ENCODE results near the gene NELL1. TPM values are rescaled to one million over a fixed set of nuclear protein-coding genes. Genes with fewer than 3 reads are reported as not detected.

NELL1 gene
- total and polyA plus RNA-seq, 2 donors (not counting 3 experiments of a cell fraction or from before 2014, with no cell fraction given) = not detected

- no TSS peak for BruUV-seq (replicated peaks)
- DNase-seq (ENCODE audit: low read depth, low spot score) (no peak), FAIRE-seq (no peak)
- Histone ChIP-seq H3K4me2 (ENCODE audit: insufficient read depth, low read length) (no peak overlapping the region), H3K9ac (replicated peaks; ENCODE audit: extremely low read depth, insufficient read depth, low read length) (no peak overlapping the region), H3K36me3 (ENCODE audit: control insufficient read depth in 2 of 2, extremely low read depth in 1 of 2, insufficient read depth in 2 of 2, low read length in 2 of 2) (no peaks in the 10 kb centered on the region), H3K4me3 (replicated peaks in 1 of 3; ENCODE audit: insufficient read depth in 1 of 3, low read depth in 1 of 3, low read length in 3 of 3) (no peak overlapping the region), H3K27ac (ENCODE audit: insufficient read depth, low read depth, low read length) (no peak overlapping the region), H4K20me1 (replicated peaks; ENCODE audit: control insufficient read depth, extremely low read depth, insufficient read depth, low read length) (no peaks in the 10 kb centered on the region), H3K9me3 (replicated peaks; ENCODE audit: control insufficient read depth, insufficient read depth, low read length) (peaks cover 3% of the 10 kb centered on the region), H3K9me1 (replicated peaks; ENCODE audit: control insufficient read depth, extremely low read depth, insufficient read depth, low read length) (no peaks in the 10 kb centered on the region), H3K4me1 (ENCODE audit: control insufficient read depth, extremely low read depth, insufficient read depth, low read length) (no peaks in the 10 kb centered on the region), H2AFZ (ENCODE audit: low read depth, low read length) (no peak overlapping the region), H3K27me3 (ENCODE audit: control insufficient read depth in 2 of 2, insufficient read depth in 2 of 2, low read length in 2 of 2) (no peaks in the 10 kb centered on the region), H3K79me2 (ENCODE audit: control insufficient read depth, insufficient read depth, low read length) (no peaks in the 10 kb centered on the region)
- ChIA-PET POLR2A (no interaction called here), CTCF (no interaction called here)
- dilution Hi-C loops (cut with MboI; ENCODE audit: extremely low pct_ligation_motif_present, low sequenced_read_pairs) (no loop called here), intact Hi-C loops (cut with micrococcal nuclease) (no loop called here)
- no peak for TF ChIP-seq EZH2 (IDR thresholded peaks at IDR 0.05; ENCODE audit: borderline replicate concordance, low read depth, low read length, severe bottlenecking)
Observed at GRCh38 chr11:20731676-20732215, 62.4 kb downstream of the NELL1 start.

GRCh38 chr11:20739107-20739506 is 69.7 kb downstream of the NELL1 start:
- FAIRE-seq (no peak), DNase-seq (ENCODE audit: low read depth, low spot score) (no peak)
- Histone ChIP-seq H2AFZ (ENCODE audit: low read depth, low read length) (no peak overlapping the region), H3K36me3 (ENCODE audit: control insufficient read depth in 2 of 2, extremely low read depth in 1 of 2, insufficient read depth in 2 of 2, low read length in 2 of 2) (no peaks in the 10 kb centered on the region), H3K27me3 (ENCODE audit: control insufficient read depth in 2 of 2, insufficient read depth in 2 of 2, low read length in 2 of 2) (no peaks in the 10 kb centered on the region), H4K20me1 (replicated peaks; ENCODE audit: control insufficient read depth, extremely low read depth, insufficient read depth, low read length) (no peaks in the 10 kb centered on the region), H3K9ac (replicated peaks; ENCODE audit: extremely low read depth, insufficient read depth, low read length) (no peak overlapping the region), H3K4me1 (ENCODE audit: control insufficient read depth, extremely low read depth, insufficient read depth, low read length) (no peaks in the 10 kb centered on the region), H3K9me3 (replicated peaks; ENCODE audit: control insufficient read depth, insufficient read depth, low read length) (peaks cover 4% of the 10 kb centered on the region), H3K4me3 (replicated peaks in 1 of 3; ENCODE audit: insufficient read depth in 1 of 3, low read depth in 1 of 3, low read length in 3 of 3) (no peak overlapping the region), H3K9me1 (replicated peaks; ENCODE audit: control insufficient read depth, extremely low read depth, insufficient read depth, low read length) (no peaks in the 10 kb centered on the region), H3K4me2 (ENCODE audit: insufficient read depth, low read length) (no peak overlapping the region), H3K79me2 (ENCODE audit: control insufficient read depth, insufficient read depth, low read length) (no peaks in the 10 kb centered on the region), H3K27ac (ENCODE audit: insufficient read depth, low read depth, low read length) (no peak overlapping the region)
- dilution Hi-C loops (cut with MboI; ENCODE audit: extremely low pct_ligation_motif_present, low sequenced_read_pairs) (no loop called here), intact Hi-C loops (cut with micrococcal nuclease) (no loop called here)
- no TSS peak for BruUV-seq (replicated peaks)
- ChIA-PET POLR2A (no interaction called here), CTCF (no interaction called here)
- no peak for TF ChIP-seq POLR2A (IDR thresholded peaks at IDR 0.05; ENCODE audit: low read depth, low read length)
- no peak for TF ChIP-seq EZH2 (IDR thresholded peaks at IDR 0.05; ENCODE audit: borderline replicate concordance, low read depth, low read length, severe bottlenecking)
- no peak for TF ChIP-seq GATA2 (IDR thresholded peaks at IDR 0.05; ENCODE audit: insufficient read depth, insufficient read length, low read depth, low read length)
- TF ChIP-seq POLR2AphosphoS5 (IDR thresholded peaks at IDR 0.05; ENCODE audit: insufficient read depth, low read depth, low read length) = no peak

Data from endothelial cell of umbilical vein (primary cell).